HG03159 (cell line): ENCODE measurements around the gene LRRN3.
"Not testable (repeated sequence)": the region's sequence is repeated elsewhere in the genome, so short reads cannot be mapped to it uniquely, and the experiment has no call there.

Source experiments
- ATAC-seq: cut with Tn5 transposase; IDR thresholded peaks from one replicate; pipeline ENCODE4 v1.9.1; 2021; ENCODE audit warnings: mild to moderate bottlenecking, moderate library complexity; ENCODE audit not compliant: unreplicated experiment

Gene LRRN3

DNA sequence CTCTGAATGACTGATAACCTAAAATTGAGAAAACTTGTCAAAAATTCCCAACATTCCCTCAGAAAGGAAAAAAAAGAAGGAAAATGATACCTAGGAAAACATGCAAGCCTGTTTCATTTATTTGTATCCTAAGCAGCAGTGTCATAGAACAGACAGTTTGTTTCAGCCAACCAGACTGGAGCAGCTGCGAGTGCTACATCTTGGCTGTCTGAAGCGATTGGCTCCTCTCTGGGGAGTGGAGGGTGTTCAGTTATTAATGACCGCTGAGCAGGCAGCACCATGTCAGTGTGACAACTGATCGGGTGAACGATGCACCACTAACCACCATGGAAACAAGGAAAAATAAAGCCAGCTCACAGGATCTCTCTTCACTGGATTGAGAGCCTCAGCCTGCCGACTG lies at the start of gene LRRN3:
Gene LRRN3, plus strand, starts transcription at position 282 of the 400 bp plus-strand sequence. CDS start 31,646 bp downstream, outside the sequence.
- no peak for ATAC-seq

DNA sequence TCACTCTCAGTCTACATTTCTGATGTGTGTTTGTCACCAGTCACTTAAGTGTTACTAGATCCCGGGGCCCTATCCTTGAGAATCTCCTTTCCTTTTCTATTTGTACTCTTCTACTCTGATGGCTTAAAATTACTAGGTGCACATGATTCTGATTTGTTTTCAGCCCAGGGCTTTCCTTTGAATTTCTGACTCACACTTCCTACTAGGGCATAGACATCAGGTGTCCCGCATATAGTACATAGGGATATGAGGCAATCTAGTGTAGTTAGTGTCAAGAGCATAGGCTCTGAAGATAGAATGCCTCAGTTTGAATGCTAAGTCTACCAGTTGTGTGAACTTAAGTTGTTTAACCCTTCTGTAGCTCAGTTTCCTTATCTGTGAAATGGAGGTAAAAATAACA lies 49.4 kb upstream of the LRRN3 start:
- no peak for ATAC-seq

DNA sequence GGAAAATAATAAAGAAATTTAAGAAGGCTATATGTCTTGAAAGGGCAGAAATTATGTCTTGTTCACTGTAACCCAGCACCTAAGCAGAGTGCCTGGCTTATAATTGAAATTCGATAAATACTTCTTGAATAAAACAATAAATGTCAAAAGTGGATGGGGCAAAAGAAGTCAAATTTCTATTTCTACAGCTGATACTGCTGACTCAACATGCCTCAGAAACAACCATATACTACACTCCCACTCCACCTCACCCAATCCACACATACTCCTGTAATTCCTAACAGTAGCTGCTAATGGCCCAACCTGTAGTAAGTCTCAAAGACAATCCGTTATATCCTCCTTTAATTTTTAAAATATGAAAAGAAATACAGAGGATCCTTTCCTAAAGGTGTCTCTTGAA lies 48.1 kb upstream of the LRRN3 start:
- ATAC-seq = no peak

DNA sequence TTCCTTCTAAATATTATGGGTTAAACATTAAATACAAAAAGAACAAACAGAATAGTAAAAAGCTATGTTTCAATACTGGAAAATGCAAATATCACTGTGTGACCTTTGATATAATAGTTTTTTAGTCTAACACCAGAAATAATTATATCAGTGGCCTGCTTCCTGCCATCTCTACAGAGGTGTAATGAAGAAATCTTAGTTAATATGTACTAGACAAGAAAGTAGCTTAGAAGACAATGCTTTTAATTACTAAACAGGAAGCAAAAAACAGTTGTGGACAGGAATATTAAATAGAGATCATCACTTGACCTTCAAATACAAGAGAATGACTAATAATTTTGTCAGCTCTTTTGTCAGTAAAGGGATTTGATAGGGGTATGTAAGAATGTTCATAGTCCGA lies 47.4 kb upstream of the LRRN3 start:
- peak; percentile 97 for ATAC-seq

DNA sequence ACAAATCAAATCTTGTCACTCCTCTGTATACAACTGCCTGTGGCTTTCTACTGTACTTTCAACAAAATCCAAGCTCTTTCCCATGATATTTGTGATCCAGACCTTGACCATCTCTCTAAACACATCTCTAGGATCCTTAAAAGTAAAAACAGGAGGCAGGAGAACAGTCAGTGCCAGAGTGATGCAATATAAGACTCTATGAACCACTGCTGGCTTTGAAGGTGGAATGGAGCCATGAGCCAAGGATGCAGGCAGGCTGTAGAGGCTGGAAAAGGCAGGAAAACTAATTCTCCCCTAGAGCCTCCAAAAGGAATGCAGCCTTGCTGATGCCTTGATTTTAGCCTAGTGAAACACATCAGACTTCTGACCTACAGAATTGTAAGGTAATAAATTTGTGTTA lies 45.5 kb upstream of the LRRN3 start:
- ATAC-seq = no peak

DNA sequence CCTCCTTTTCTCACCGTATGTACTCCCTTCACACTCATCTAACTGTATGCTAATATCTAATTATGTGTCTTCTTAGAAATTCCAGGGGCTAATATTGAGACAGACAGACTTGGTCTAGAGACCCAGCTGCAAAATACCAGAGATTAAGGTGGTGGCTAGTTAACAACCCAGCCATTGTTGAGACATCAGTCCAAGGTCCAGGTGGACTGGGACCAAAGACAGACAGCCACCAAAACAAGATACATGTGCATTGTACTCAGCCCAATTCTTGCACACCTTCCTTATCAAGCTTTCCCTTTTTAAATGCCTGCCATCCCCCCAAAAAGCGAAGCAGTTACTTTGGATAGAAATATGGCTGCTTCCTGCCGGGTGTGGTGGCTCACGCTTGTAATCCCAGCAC lies 43.3 kb upstream of the LRRN3 start:
- no peak for ATAC-seq

DNA sequence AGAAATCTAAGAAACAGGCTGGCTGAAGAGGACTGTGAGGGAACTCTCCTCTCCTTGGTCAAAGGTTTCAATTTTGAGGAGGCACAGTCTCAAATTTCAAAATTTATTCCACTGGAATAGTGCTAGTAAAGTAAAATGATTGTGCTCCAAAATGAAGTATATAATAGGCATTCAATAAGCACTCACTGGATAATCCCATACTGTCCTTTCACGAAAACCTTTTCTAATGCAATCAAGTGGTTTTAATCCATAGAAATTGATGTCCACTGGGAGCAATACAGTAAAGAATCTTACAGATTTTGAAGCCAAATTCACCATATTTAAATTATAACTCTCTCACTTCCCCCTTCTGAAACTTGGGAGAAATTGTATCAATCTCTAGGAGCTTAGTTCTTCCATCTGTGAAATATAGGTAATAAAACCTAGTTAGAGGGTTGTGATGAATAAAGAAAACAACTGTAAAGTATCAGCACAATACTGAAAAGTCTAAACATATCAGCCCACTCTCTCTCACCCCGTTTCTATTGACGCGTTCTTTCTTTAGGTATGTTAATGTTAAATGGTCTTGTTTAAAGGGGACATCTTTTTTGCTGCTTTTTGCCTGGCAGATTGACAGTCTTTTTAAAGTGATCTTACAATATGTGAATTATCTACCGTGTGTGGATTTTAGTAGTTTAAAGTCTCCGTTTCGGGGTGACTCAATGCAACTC lies 40.8 kb upstream of the LRRN3 start:
- ATAC-seq = no peak

DNA sequence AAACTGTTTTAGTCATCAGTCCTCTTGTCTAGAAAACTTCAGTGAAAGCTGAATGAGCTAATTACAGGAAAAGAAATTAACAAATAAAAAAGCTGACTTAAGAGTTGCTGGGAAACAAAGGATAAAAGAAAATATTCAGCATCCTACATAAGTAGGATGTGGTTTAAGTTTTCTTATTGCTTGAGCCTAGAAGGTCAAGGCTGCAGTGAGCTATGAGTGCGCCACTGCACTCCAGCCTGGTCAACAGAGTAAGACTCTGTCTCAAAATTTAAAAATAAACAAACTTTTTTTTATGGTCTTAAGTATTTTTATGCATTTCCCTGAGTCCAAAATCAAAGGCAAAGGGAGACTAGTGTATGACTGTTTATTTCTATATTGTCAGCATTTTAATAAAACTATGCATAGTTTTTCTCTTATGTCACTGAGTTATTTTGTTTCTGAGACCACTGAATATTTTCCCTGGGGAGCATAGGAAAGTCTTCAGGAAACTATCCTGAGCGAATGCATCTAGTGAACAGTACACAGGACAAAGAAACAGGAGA lies 40.0 kb upstream of the LRRN3 start:
- no peak for ATAC-seq

DNA sequence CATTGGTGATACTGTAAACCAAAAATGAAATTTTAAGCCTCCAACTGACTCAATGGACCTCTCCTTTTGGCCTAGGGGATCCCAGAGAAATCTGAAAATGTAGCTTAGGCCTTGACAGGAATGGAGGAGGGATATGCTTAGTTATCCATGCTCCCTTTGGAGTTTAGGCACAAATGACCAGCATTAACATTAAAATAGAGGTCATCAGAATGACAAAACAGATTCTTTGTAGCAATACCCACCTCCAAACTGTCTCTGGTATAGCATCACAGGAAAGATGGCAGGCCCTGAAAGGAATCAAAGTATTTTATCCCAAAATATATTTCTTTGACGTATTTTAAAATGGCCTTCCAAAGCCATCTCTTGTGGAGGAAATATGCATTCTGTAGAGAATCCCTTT lies 39.1 kb upstream of the LRRN3 start:
- ATAC-seq = no peak

DNA sequence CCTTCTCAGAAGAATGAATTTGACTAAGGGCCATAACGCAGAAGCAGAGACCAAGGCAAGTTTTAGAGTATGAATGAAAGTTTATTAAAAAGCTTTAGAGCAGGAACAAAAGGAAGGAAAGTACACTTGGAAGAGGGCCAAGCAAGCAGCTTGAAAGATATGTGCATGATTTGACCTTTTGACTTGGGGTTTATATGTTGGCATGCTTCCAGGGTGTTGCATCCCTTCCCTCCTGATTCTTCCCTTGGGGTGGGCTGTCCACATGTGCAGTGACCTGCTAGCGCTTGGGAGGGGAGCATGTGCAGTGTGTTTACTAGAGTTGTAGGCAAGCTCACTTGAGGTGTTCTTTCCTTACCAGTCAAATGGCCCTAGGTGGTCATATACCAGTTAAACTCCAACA lies 37.9 kb upstream of the LRRN3 start:
- no peak for ATAC-seq

DNA sequence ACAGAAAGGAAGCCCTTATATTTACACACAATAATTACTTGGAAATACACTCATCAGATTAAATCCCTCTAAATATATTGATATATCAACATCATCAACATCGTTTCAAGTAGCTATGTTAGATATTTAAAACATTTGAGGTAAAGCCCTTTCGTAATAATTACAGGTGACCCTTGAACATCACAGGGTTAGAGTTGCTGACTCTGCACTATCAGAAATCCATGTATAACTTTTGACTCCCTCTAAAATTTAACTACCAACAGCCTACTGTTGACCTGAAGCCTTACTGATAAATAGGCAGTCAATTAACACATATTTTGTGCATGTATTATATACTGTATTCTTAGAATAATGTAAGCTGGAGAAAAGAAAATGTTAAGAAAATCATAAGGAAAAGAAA lies 34.6 kb upstream of the LRRN3 start:
- no peak for ATAC-seq

DNA sequence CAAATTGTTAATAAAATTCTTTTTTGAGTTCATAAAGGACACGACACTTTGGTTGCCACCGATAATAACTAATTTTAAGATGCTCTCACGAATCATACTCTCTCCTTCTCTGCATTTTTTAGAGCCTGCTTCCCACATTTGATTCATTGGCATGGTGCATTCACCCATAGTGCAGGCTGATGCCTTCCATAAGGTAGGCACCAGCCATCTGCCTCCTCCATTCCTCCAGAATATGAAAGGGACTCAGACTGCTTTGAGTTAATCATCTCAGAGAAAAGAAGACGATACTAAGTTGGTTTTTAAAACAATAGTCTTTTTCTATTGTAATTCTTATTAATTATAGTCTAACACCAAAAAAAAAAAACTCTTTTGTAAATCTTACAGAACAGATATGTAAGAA lies 33.9 kb upstream of the LRRN3 start:
- ATAC-seq = no peak

DNA sequence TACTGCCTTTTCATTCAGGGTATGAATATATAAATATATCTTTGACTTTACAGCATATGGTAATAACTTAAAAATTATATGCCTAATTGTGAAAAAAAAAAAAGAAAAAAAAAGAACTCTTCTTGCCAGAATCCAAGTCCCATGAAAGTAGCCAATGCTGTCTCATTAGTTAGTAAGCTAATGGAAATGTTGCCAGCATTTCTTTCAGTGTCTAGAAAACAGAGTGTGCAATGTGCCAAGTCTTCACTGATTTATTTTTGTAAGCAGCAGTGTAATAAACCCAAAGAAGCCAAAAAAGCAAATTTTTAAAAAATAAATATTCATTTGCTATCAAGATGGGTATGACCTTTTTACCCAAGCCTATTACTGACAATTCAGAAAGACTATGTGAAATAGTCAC lies 31.1 kb upstream of the LRRN3 start:
- ATAC-seq = no peak

DNA sequence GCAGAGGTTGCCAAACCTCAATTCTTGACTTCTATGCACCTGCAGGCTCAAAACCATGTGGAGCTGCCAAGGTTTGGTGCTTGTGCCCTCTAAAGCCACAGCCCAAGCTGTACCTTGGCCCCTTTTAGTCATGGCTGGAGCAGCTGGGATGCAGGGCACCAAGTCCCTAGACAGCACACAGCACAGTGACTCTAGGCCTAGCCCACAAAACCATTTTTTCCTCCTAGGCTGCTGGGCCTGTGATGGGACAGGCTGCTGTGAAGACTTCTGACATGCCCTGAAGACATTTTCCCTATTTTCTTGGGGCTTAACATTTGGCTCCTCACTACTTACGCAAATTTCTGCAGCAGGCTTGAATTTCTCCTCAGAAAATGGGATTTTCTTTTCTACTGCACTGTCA lies 27.8 kb upstream of the LRRN3 start:
- ATAC-seq = no peak

DNA sequence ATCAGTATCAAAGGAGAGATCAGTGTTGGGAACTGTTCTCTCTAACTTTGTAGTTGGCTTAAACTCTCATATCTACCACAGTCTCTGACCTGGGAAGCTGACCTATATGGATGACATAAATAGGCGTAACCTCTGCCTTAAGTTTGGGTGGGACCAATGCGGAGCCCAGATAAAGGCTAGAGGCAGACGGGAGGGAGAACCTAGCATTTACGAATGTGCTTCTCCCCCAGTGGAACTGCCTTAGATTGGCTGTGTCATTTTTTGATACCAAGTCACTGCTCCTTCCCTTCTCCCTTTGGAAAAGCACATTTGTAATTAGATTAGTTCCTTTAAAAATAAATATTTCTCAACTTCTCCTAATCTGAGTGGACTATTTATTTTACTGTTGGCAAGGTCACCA lies 23.7 kb upstream of the LRRN3 start:
- ATAC-seq = no peak

DNA sequence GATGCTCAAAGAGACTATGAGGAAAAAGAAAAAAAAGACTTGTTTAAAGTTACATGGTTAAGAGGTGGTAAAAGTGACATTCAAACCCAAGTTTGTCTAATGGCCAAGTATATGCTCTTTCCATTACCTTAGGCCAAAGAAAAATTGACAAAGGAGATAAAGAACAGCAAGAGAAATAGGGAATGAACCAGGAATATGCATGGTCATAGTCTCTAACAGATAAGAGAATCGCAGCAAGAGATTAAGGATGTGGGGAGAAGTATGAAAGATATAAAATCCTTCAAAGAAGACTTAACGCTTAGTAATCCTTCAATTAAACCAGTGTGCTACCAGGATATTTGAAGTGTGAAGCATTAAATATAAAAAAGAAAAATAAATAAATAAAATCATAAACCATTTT lies 23.2 kb upstream of the LRRN3 start:
- ATAC-seq = no peak

DNA sequence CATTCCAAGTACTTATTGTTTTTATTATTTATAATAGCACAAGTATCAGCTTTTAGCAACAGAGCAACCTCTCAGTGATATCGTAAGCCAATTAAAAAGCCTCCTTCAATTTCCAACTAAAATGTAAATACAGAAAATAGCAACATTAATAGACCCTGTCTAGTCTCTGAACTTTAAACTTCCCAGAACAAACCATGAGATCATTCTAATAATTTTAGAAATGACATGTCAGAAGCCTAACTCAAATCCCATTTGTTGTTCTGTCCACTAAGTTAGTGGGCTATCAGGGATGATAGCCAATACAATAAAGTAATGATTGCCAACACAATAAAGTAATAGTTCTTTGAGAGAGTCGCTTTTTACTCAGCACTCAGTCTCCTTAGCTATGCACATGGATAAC lies 22.3 kb upstream of the LRRN3 start:
- ATAC-seq = no peak

DNA sequence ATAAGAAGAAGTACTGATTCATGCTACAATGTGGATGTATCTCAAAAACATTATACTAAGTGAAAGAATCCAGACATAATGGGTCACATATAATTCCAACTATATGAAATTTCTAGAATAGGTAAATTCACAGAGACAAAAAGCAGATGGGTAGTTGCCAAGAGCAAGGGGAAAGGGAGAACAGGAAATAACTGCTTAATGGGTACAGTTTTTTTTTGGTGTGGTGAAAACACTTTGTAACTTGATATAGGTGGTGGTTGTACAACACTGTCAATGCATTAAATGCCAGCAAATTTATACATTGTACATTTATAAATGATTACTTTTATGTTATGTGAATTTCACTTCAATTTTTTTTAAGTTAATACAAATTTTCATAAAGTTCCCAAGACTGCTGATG lies 19.4 kb upstream of the LRRN3 start:
- ATAC-seq = no peak

DNA sequence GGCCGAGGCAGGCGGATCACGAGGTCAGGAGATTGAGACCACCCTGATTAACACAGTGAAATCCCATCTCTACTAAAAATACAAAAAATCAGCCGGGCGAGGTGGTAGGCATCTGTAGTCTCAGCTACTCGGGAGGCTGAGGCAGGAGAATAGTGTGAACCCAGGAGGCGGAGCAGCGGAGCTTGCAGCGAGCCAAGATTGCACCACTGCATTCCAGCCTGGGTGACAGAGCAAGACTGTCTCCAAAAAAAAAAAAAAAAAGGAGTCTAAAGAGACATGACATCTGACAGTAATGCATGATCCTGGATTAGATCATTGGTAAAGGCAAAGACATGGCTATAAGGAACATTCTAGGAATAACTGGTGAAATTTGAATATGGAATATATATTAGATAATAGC lies 18.3 kb upstream of the LRRN3 start:
- ATAC-seq = not testable (repeated sequence)

DNA sequence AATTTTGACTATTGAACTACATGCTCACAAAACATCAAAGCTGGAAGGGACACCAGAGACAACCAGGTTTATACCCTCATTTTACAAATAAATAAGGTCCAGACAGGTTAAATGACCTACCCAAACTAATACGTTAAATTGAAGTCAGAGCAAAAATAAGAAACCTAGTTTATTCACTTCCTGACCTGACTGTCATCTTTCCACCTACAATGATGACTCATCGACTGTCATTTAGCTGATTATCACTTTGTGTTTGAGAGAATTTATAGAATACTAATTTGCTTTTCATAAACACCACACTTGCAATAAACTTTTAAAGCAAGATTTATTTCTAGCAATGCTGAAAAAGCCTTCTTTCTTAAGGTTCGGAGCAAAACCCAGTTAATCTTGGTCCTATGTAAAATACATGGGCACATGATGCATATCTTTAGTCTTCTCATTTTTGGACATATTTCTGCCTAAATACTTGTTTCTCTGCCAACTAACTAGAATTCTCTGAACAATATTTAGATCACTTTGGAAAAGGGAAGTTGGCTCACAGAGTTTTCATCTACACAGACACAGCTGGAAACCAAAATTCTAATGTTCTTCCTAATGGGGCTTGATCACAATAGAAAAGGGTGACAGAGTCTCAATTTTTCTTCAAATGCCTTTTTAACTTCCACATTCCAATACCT lies 16.7 kb upstream of the LRRN3 start:
- ATAC-seq = peak; percentile 52

DNA sequence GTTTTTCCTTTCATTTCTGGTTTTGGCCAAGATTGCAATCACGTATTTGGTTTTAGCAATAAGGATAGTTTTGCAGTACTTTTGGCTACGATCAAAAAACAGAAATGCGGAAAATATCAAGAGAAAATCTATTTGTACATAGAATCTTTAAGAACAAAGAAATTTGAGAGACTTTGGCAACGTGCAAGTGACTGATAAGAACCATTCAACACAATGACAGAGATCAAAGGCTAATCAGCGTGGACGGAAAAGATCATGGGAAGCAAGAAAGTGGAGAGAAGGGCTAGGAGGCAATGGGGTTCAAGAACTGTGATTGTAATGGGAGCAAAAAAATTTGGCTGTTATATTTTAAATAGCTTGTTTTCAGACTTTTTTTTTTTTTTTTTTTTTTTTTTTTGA lies 16.2 kb upstream of the LRRN3 start:
- no peak for ATAC-seq

DNA sequence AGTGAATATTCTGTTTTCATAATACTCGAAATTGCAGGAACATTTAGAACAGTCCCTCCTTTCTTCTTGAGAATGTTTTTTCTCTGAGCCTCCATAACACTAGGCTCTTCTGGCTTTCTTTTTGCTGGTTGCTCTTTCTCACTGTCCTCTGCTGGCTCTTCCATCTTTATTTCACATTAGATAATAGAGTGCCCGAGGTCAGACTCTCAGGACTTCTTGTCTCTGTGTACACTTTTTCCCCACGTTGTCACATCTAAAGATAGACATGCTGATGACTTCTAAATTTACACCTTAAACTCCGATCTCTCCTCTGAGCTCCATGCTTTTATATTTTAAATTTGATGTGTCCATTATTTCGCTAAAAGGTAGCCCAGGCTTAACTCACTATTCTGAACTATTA lies 15.4 kb upstream of the LRRN3 start:
- no peak for ATAC-seq

DNA sequence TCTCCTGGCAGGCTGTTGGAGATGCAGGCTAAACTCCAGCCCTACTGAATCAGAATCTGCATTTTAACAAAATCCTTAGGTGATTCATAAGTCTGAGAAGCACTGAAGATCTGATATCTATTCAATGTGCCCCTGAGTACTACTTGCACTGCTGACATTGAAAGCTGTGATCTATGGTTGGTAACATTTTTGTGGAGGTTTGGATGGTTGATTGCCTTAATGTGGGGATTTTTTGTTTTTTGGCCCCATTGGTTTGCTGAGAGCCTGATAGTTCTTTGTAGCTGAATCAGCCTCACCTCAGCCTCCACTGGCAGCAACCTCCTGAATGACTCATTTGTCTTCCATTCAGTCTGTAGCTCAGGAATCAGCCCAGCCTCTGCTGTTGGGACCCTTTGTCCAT lies 14.7 kb upstream of the LRRN3 start:
- no peak for ATAC-seq
